GM19452 (cell line): Measurements from ENCODE around the gene LAGE3.

ENCODE experiments used
- ATAC-seq: cut with Tn5 transposase; IDR thresholded peaks from one replicate; pipeline ENCODE4 v1.9.1; 2021; ENCODE audit not compliant: unreplicated experiment

The LAGE3 gene

GRCh38 chrX:154478728-154479622 lies at the start of gene LAGE3:
Gene LAGE3 (minus strand): TSS chrX:154479281. CDS start chrX:154478915, 366 bp downstream.
- peak; percentile 82 for ATAC-seq

- no peak for ATAC-seq
These were observed 48.0 kb upstream of the LAGE3 start for GRCh38 chrX:154526901-154527675.

DNA sequence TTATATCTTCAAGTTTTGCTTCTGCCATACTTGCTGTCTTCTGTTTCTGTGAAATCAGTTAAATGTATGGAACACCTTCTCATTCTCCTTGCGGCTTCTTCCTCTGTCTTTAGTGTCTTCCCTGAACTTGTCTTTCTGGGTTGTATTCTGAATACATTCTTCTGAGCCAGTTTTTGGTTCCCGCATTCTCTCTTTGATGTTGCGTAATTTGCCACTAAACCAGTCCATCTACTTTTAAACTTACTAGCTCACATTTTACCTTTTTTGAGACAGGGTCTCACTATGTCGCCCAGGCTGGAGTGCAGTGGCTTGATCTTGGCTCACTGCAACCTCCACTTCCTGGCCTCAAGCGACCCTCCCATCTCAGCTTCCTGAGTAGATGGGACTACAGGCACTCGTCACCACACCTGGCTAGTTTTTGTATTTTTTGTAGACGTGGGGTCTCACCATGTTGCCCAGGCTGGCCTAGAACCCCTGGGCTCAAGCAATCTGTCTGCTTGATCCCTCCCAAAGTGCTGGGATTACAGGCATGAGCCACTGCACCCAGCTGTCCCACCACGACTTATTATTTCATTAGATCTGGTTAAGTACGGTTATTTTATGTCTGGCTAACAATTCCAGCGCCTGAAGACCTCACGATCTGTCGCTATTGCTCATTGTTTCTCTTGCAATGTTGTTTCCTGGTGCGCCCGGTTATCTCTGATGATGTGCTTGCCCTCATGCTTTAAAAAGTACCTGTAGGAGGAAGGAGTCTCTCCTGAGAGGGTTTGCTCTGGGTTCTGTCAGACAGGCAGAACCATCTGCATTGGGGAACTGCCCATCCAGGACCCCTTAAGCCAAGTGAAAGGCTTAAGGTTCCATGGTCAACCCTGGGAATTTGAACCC lies 46.8 kb upstream of the LAGE3 start:
- ATAC-seq: no peak

- no peak for ATAC-seq
These were observed 40.3 kb upstream of the LAGE3 start for GRCh38 chrX:154519389-154519788.

DNA sequence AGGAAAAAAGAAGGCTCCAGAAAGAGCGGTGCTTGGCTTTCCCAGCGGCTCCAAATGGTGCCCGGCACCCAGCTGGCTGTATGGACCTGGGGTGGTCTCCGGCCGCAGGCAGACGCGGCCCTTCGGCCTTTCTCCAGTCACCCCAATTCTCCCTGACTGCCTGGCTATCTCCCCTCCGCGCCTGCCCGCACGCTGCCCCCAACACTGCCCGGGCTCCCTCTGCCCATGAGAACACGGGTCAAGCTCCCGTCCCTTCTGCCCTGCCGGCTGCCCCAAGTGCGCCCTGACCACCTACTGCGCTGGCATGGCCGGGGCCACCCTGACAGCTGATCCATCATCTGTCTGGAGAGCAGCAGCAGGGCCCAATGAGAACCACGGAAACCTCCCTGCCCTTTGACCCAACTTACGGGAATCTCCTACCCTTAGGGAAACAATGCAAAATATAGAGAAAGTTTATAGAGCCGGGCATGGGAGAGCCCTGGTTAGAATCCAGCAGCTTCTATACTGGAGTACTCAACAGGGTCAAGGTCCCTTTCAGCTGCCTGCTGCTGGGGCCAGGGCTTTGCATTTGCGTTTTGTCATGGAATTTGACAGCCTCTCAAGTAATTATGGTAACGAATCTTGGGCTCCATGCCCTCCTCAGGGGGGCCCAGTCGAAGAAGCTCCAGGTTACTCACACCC lies 38.2 kb upstream of the LAGE3 start:
- ATAC-seq: no peak

- peak; percentile 5 for ATAC-seq
These were observed 37.6 kb upstream of the LAGE3 start for GRCh38 chrX:154516656-154517100.

DNA sequence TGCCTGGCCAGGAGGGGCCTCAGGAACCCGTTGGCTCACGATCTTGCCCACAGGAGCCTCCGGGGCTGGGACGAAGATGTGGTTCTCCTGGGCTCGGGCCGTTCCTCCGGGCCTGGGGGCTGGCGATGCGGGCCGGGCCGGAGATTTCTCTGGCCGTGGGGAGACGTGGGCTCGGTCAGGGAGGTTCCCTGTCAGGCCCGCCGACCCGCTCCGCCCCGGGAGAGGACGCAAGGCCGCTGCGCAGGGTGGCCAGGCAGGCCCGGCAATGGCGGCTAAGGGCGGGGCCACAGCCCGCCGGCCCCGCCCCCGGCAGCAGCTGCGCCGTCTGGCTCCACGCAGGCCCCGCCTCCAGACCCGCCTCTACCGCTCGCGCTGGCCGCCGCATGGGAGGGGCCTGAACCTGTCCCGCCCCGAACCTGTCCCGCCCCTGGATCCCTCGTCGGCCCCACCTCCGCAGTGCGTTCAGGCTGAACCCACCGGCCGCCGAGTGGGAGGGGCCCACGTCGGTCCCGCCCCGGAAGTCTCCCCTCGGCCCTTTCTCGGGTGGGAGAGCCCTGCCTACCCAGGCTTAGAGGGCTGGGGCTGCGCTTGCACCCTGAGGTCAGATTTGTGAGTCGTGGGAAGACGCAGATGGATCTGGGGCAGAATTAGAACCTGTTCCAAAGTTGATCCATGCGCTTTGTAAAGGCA lies 37.0 kb upstream of the LAGE3 start, which contains the start of gene FAM3A:
Gene FAM3A, minus strand, starts transcription at position 267 of the 690 bp plus-strand sequence. CDS start 460 bp downstream, outside the sequence.
- ATAC-seq: peak; percentile 90

GRCh38 chrX:154515090-154515965 lies 36.2 kb upstream of the LAGE3 start:
- no peak for ATAC-seq

- ATAC-seq: no peak
These were observed 34.6 kb upstream of the LAGE3 start for GRCh38 chrX:154513716-154514115.

DNA sequence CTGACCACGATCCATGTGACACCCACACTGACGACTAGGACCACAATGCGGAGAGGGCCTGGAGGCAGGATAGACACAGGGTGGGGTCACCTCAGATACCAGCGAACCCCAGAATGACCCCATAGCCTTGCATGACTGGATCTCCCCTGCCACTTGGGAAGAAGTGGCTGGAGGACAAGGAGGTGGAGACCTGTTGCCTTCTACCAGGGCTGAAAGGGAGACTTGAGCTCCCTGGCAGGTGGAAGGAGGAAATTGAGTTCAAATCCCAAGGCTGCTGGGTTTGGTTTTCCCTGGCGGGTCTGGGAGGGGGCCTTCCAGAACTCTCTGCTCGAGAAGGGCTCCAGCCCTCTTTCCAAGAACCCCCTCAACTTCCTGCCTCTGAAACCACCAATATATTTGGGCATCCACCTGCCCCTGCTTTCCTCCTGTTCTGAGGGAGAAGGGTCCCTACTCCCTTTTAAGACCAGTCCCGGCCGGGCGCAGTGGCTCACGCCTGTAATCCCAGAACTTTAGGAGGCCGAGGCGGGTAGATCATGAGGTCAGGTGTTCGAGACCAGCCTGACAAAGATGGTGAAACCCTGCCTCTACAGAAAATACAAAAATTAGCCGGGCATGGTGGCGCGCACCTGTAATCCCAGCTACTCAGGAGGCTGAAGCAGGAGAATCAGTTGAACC lies 33.9 kb upstream of the LAGE3 start:
- no peak for ATAC-seq

DNA sequence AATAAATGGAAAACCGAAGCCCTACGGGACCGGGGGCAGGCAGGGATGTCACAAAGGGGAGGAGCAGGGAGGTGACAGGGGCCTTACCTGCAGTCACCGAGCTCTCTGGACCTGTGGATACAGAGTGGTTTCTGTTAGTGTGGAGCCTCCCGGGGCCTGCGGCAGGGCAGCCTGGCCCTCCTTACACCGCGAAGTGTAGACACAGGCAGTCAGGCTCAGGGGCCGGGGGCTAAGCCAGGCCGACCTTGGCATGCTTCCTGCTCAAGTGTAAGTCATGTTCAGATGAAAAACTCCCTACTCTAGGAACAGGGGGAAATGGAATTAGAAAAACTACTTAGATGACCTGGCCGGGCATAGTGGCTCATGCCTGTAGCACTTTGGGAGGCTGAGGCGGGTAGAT lies 32.7 kb upstream of the LAGE3 start:
- no peak for ATAC-seq

- no peak for ATAC-seq
These were observed 30.4 kb upstream of the LAGE3 start for GRCh38 chrX:154509455-154509854.

DNA sequence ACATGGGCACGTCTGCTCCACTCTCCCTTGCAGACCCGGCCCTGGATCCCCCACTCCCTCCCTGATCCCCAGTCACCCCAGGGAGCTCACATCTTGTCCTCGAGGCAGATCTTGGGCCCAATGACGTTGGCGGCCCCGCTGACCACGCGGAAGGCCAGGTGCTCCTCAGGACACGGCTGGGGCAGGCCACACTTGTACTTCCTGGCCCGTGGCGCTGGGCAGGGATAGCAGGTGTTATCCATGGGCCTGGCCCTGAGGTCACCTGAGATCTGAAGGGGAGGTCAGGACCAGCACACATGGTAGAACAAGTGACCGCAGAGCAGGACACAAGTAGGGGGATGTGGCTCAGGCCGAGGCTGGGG lies 29.3 kb upstream of the LAGE3 start:
- no peak for ATAC-seq

- no peak for ATAC-seq
These were observed 28.7 kb upstream of the LAGE3 start for GRCh38 chrX:154507673-154508383.

DNA sequence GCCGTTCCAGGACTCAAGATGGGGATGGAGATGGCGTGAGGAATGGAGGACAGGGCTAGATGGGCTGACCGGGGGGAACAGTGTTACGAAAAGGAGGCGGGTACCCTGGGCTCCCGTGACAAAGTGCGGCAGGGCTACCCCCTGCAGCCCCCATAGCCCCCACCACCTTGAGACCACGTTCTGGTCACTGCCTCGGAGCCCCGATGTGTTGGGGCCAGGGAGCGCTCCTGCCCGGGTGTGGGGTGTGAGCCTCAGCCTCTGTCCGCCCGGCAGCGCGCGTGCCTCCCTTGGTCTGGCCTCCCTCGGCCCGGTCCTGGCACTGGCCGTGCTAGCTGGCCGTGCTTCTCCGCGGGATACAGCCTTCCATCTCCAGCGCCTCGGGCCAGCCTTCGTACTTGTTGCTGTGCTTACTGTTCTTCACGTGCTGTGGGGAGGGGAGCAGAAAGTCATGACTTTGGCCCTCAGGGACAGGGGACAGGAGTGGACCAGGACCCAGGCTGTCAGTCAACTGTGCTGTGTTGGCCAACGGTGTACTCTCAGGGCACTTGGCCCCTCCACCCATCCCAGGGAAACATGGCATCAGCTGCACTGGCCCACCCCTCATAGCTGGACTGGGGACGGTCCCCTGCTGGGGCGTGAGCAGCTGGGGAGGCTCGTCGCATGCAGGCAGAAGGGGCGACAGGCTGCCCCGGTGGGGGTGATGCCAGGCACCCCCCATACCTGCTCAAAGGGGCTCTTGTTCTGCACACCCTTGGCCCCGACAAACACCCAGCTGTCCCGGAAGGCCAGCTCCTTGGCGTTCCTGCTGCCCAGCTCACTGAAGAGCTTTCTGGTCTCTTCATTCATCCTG lies 27.6 kb upstream of the LAGE3 start:
- no peak for ATAC-seq

DNA sequence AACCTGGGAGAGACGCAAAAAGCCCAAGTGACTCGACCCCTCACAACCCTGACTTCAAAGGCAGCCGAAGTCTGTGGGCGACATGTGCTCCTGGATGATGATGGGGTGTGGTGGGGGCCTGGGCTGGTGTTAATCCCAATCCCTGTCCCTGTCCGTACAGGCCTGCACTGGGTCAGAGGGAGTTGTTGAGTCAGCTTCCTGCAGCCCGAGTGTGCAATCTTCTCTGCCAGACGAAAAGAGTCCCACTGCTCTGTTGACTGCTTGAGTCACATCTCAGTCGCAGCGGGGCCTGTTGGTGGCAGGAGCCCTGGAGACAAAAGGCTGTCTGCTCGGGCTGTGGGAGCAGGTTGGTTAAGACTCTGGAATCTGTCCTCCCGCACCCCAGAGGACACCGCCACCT lies 26.7 kb upstream of the LAGE3 start:
- no peak for ATAC-seq

DNA sequence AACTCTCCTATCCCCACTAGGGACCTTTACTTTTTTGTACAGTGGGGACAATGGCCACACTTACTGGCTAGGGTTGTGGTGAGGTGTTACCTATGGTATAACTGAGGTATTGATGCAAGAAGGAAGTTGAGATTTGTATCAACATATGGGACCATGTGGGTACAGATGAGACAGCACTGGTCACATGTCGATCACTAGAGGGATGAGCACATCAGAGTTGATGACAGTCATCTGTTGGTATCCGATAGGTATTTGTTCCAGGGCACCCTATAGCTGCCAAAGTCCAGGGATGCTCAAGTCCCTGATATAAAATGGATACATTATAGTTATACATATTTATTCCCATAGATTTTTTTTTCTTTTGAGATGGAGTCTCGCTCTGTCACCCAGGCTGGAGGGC lies 23.9 kb upstream of the LAGE3 start:
- no peak for ATAC-seq
